Hepatocyte (in vitro differentiated cells): Measurements from ENCODE around the gene MOB3B. TPM values are rescaled to one million over a fixed set of nuclear protein-coding genes. Genes with fewer than 3 reads are reported as not detected.
A peak's percentile ranks its signal among the peaks of the same experiment; 100 is the strongest.

Source experiments
- DNase-seq: peaks from one replicate; pipeline ENCODE4 v3.0.0-alpha.2; 2016; ENCODE audit warnings: low spot score
- H2AFZ ChIP-seq: fragments of 200-600 bp; sonication (generic); 2 replicates; pipeline ENCODE4 v1.6.0; 2016; ENCODE audit warnings: antibody characterized with exemption, mild to moderate bottlenecking
- H3K27ac ChIP-seq: fragments of 200-600 bp; sonication (generic); 2 replicates; pipeline ENCODE4 v1.5.1; 2016; ENCODE audit warnings: mild to moderate bottlenecking
- H3K27me3 ChIP-seq: fragments of 200-600 bp; sonication (generic); 2 replicates; pipeline ENCODE4 v1.6.1; 2016
- H3K36me3 ChIP-seq: fragments of 200-600 bp; sonication (generic); replicated peaks from 2 replicates; pipeline ENCODE4 v1.5.1; 2016; ENCODE audit warnings: low read depth; ENCODE audit not compliant: insufficient read depth
- H3K4me1 ChIP-seq: fragments of 200-600 bp; sonication (generic); 2 replicates; pipeline ENCODE4 v1.5.1; 2016; ENCODE audit warnings: mild to moderate bottlenecking, moderate library complexity; ENCODE audit not compliant: insufficient read depth
- H3K4me2 ChIP-seq: fragments of 200-600 bp; sonication (generic); 2 replicates; pipeline ENCODE4 v1.6.0; 2016
- H3K4me3 ChIP-seq: fragments of 200-600 bp; sonication (generic); 2 replicates; pipeline ENCODE4 v1.5.1; 2016; ENCODE audit warnings: mild to moderate bottlenecking
- H3K79me2 ChIP-seq: fragments of 200-600 bp; sonication (generic); 2 replicates; pipeline ENCODE4 v1.6.0; 2017; ENCODE audit warnings: mild to moderate bottlenecking
- H3K9me2 ChIP-seq: fragments of 200-600 bp; sonication (generic); replicated peaks from 2 replicates; pipeline ENCODE4 v1.6.0; 2017; ENCODE audit warnings: mild to moderate bottlenecking; ENCODE audit not compliant: insufficient read depth
- H3K9me3 ChIP-seq: fragments of 200-600 bp; sonication (generic); 2 replicates; pipeline ENCODE4 v1.5.1; 2016; ENCODE audit warnings: low read depth, mild to moderate bottlenecking
- H4K20me1 ChIP-seq: fragments of 200-600 bp; sonication (generic); 2 replicates; pipeline ENCODE4 v1.6.0; 2016; ENCODE audit warnings: mild to moderate bottlenecking; ENCODE audit not compliant: insufficient read depth, poor library complexity, severe bottlenecking
- CTCF ChIP-seq: fragments of 200-600 bp; sonication (generic); IDR thresholded peaks from 2 replicates; pipeline ENCODE4 v1.5.1; 2016; ENCODE audit warnings: antibody characterized with exemption, mild to moderate bottlenecking; ENCODE audit not compliant: poor library complexity
- EZH2 ChIP-seq: fragments of 200-600 bp; sonication (generic); IDR thresholded peaks from 2 replicates; pipeline ENCODE4 v1.6.1; 2016; ENCODE audit warnings: antibody characterized with exemption, mild to moderate bottlenecking, borderline replicate concordance
- EZH2phosphoT487 ChIP-seq: fragments of 200-600 bp; sonication (generic); IDR thresholded peaks from one replicate; pipeline ENCODE4 v1.6.1; 2018; ENCODE audit warnings: antibody characterized with exemption, mild to moderate bottlenecking, low read depth, moderate library complexity; ENCODE audit not compliant: unreplicated experiment, severe bottlenecking
- WGBS: methylation state at CpG from one replicate; pipeline ENCODE4 v1.1.6; 2016; ENCODE audit warnings: low lambda C conversion rate; ENCODE audit errors: missing lambda C conversion rate; 5-methylcytosine and 5-hydroxymethylcytosine counted together
- polyA plus RNA-seq: library from polyadenylated mRNA; unstranded; fragments of >200 nt; fragmentation: Nextera tagmentation; extraction: Ambion mirVana; gene quantifications from 2 replicates; pipeline ENCODE4 v1.2.1, GENCODE V29; 2016
- total RNA-seq: library from RNA; depleted of rRNA; stranded (reverse); fragments of >200 nt; gene quantifications from 2 replicates; pipeline ENCODE4 v1.2.3, GENCODE V29; 2014

MOB3B gene
- total and polyA plus RNA-seq, 2 experiments from 2014 or later = 13.3 to 13.5 TPM

GRCh38 chr9:27499451-27499850 is 30.2 kb downstream of the MOB3B start:
- no peak for TF ChIP-seq EZH2phosphoT487
- no peak for TF ChIP-seq CTCF
- no peak for TF ChIP-seq EZH2
- no peak for DNase-seq
- H3K4me2 ChIP-seq = no peak overlapping the region
- 57% methylated on average over 2 of the region's 2 CpGs for WGBS
- H3K9me2 ChIP-seq = no peaks in the 10 kb centered on the region
- peaks cover 12% of the 10 kb centered on the region for H3K4me1 ChIP-seq
- H3K4me3 ChIP-seq = no peak overlapping the region
- peak overlapping the region; percentile 23 for H3K27ac ChIP-seq
- H3K9me3 ChIP-seq = peaks cover 3% of the 10 kb centered on the region
- peaks cover 49% of the 10 kb centered on the region for H3K79me2 ChIP-seq
- H4K20me1 ChIP-seq = no peaks in the 10 kb centered on the region
- H3K27me3 ChIP-seq = no peaks in the 10 kb centered on the region
- H3K36me3 ChIP-seq = no peaks in the 10 kb centered on the region
- no peak overlapping the region for H2AFZ ChIP-seq

GRCh38 chr9:27497883-27498417 is 31.7 kb downstream of the MOB3B start:
- no peaks in the 10 kb centered on the region for H3K36me3 ChIP-seq
- DNase-seq = no peak
- WGBS = 80% methylated on average over 11 of the region's 11 CpGs
- H3K79me2 ChIP-seq = peaks cover 45% of the 10 kb centered on the region
- H3K27me3 ChIP-seq = no peaks in the 10 kb centered on the region
- no peak overlapping the region for H2AFZ ChIP-seq
- no peak overlapping the region for H3K4me3 ChIP-seq
- no peak overlapping the region for H3K27ac ChIP-seq
- no peaks in the 10 kb centered on the region for H4K20me1 ChIP-seq
- peaks cover 3% of the 10 kb centered on the region for H3K9me3 ChIP-seq
- H3K9me2 ChIP-seq = no peaks in the 10 kb centered on the region
- TF ChIP-seq EZH2phosphoT487 = no peak
- no peak for TF ChIP-seq EZH2
- TF ChIP-seq CTCF = no peak
- H3K4me2 ChIP-seq = no peak overlapping the region
- H3K4me1 ChIP-seq = peaks cover 12% of the 10 kb centered on the region

GRCh38 chr9:27496135-27496504 is 33.5 kb downstream of the MOB3B start:
- H4K20me1 ChIP-seq = no peaks in the 10 kb centered on the region
- no peaks in the 10 kb centered on the region for H3K36me3 ChIP-seq
- no peak overlapping the region for H2AFZ ChIP-seq
- no peaks in the 10 kb centered on the region for H3K27me3 ChIP-seq
- peaks cover 52% of the 10 kb centered on the region for H3K79me2 ChIP-seq
- no peak overlapping the region for H3K4me2 ChIP-seq
- peaks cover 12% of the 10 kb centered on the region for H3K4me1 ChIP-seq
- no peak overlapping the region for H3K4me3 ChIP-seq
- no peak overlapping the region for H3K27ac ChIP-seq
- H3K9me2 ChIP-seq = no peaks in the 10 kb centered on the region
- WGBS = 37% methylated on average over 3 of the region's 3 CpGs
- H3K9me3 ChIP-seq = peaks cover 3% of the 10 kb centered on the region
- no peak for DNase-seq
- TF ChIP-seq CTCF (no peak), EZH2phosphoT487 (no peak), EZH2 (no peak)
